Measurements from ENCODE around the gene WNT8B.

WNT8B gene

DNA sequence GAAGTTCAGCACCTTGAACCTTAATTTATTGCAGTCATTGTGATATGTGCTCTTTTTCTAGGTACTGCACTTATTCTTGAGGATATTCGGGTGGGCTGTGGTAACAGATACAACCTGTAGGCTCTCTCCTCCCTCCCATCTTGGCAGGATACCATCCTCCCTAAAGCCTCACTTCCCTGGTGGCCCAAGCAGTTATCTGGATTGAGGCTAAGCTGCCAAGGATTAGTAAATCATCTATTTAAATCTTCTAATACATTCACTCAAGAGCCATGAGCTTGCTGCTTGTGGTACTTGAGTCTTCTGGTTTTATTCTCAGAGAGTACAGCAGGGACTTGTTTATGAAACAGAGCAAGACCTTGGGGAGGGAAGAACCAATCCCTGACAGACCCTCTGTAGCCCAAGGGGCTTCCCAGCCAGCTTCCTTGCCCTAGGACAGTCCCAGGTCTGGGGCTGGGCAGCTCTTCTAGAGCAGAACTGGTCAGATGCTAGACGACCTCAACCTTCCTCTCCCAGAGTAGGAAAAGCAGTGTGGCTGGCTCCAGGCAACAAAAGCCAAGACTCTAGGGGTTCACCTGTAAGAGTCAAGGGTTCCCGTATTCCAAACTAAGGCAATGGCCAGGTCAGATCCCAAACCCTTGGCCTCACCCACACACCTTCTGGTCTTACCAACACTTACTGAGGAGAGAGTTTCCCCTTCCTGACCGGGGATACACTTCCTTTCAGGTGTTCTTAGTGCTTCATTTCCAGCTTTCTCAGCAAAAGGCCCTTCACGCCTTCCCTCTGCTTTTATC is 21.3 kb downstream of the WNT8B start:
- DNase-seq (ENCODE audit: low read depth, low spot score) = no peak

DNA sequence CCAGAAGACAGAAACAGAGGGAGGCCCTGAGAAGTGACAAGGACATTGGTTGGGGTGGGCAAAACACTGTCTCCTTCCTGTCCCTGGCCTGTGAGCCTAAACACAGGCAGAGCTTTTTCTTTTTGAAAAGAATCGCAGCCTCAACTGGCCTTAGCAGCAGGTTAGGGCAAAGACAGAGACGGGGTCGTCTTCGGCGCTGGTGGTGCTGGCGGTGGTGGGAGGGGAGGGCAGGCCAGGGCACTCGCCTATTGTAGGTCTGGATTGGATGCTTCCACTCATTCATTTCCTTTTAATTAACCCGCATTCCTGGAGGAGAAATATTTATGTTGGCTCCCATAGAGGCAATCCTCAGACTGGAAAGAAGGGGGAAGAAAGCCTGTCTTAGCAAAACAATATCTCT is 22.6 kb downstream of the WNT8B start:
- no peak for DNase-seq (ENCODE audit: low read depth, low spot score)

DNA sequence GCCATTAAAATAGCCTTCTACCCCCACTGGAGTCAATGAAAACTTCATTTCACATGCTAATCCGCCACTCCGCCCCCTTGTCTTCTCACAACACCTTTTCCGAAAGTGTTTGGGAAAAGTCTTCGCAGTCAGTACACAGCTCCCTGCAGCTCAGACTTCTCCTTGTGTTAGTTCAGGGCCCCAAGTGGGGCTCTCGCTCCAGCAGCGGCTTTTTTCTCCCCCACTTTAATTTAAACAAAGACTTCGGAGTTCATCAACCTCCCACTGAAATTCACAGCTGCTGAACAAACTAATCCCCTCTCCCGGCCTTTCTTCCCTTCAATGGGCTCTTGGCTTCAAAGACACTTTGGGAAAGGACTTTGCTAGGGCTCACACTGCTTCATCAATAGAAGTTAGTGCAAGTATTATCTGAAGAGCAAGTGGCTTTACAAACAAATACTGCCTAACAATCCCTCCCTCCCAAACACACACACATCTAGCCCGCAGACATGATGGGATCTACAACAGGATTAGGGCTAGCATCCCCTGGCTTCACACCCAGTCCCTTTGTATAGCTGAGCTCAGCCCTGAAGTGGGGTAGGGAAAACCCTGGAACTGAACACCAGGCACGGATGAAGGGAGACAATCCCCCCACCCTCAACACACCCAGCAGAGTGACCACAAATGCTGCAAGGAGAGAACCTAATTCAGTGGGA is 23.1 kb downstream of the WNT8B start:
- DNase-seq (ENCODE audit: low read depth, low spot score) = peak; percentile 48

DNA sequence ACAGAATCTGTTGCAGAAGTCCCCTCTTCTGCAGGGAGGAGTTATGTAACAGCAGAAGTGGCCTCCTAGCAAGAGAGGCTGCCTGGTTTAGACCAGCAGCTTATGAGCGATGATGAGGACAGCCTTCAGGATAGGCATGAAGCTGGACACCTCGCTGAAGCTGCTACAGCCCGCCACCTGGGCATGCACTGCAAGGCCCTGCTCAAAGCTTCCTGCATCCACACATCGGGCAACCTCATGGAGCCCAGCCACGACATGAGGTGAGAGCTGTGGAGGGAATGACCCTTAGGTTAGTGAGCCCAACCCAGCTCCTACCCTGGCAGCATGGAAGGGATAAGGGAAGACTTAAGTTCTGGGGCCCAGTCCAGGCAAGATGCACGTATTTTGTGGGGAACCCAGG is 24.7 kb downstream of the WNT8B start:
- DNase-seq (ENCODE audit: low read depth, low spot score) = no peak

DNA sequence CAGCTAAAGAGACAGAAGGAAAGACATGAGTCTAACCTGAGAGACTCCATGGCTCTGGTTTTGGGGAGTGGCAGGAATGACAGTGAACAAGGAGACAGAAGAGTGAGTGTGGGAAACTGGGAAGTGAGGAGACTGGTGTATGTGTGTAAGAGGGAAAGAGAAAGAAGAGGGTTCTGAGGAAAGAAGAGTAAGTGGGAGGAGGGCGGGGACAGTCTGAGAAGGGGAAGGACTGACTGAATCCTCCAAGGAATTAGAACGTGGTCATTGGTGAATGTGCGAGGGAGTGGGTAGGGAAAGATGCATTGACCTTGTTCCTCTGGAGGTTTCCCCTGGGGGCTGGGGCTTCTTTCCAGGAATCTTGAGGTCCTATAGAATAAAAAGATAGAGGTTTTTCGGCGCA is 26.6 kb downstream of the WNT8B start:
- no peak for DNase-seq (ENCODE audit: low read depth, low spot score)

DNA sequence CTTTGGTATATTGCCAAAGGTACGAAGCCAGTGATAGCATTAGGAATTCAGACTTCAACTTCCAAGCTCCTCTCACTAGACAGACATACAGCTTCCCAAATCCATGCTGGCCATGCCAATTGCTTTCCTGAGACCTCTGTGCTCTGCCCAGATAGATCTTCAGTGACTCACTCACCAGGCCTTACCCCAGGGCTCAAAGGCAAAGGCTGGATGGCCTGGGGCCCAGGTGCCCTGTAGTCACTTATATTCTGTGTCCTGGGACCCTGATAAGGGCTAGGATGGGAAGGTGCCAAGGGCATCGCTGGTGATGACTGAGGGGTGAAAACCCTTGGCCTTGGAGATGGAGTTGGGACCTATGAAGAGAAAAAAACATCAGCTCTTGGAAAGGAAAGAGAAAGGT is 27.7 kb downstream of the WNT8B start:
- no peak for DNase-seq (ENCODE audit: low read depth, low spot score)

DNA sequence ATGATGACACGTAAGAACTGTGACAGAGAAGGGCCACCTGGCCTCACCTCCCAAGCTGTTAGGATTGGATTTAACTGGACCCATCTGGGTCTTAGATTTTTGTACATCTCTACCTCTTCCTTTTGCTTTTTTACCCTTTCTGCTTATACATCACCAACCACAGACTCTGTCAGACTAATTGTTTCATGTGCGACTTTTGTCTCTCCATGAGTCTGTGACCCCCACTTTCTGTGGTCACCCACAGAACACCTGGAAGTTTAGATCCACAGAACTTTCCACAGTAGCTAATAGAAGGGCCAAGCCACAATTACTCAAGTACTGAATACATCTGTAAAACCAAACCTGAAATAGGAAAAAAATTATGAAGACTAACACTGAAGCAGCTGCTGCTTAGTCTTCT is 33.8 kb downstream of the WNT8B start:
- no peak for DNase-seq (ENCODE audit: low read depth, low spot score)

DNA sequence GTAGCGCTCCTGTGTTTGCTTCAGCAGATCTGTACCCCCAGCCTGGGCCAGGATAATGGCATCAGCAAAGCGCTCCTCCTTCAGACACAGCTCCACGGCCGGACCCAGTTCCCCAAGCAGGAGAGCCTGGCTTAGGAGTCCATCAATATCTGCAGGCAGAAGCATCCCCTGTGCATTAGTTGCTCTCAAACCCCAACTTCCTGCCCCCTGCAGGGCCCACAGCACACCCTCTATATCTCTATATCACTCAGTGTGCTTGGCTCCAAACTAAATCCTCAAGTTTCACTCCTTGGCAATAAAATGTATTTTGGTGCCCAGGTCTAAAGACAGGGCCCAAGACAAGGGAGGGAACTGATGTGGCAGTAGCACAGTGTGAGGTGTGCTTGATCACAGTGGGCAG is 35.2 kb downstream of the WNT8B start:
- no peak for DNase-seq (ENCODE audit: low read depth, low spot score)

DNA sequence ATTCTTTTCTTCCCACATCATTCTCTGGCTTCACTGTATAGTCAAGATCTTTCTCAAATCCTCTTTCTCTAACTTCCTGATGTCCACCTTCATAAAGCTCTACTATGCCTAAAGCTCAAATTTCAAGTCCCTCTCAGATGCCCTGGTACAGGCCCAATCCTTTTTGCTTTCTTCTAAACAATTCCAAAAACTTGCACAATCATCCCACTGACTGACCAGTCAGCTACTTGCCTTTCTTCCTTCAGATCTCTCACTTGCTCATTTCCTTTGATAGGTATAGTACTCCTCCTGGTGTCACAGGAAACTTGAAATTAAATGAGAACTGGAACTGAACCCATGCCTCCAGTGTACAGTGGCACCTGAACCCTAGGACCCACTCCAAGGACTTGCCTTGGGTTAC is 38.6 kb downstream of the WNT8B start:
- no peak for DNase-seq (ENCODE audit: low read depth, low spot score)

DNA sequence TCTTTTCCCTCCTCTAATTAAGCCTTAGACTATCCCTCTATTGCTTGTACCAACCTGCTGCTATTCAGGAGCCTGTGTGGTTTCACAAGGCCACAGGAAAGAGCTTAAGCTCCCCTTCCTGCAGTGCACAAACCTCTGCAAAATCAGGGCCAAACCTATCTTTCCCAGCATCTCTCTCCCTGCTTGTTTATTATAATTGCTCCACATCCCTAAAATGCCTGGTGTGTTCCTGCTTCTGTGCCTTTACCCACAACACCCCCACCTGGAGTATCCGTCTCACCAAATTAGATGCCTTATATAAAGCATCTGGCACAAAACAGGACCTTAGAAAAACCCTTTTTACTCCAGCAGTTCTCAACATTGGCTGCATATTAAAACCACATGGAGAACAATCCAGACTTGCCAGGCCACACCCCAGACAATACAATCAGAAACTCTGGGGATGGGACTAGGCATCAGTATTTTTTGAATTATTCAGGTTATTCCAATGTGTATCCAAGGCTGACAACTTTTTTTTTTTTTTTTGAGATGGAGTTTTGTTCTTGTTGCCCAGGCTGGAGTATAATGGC is 40.2 kb downstream of the WNT8B start:
- no peak for DNase-seq (ENCODE audit: low read depth, low spot score)

DNA sequence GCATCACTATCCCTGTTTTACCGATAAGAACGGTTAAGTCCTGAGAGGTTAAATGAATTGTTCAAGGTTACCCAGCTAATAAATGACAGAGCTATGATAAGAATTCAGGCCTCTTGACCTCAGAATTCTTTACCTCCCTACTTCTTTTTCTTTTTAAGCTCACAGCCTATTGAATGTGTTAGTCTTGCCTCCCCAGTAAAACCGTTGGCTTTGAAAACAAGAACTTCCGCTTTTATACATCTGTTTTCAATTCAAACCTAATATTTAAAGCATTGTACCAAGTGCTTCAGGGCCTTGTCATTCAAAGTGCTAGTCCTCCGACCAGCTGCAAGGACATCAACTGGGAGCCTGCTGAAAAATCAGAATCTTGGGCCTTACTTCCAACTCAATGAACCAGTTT is 41.3 kb downstream of the WNT8B start:
- no peak for DNase-seq (ENCODE audit: low read depth, low spot score)

DNA sequence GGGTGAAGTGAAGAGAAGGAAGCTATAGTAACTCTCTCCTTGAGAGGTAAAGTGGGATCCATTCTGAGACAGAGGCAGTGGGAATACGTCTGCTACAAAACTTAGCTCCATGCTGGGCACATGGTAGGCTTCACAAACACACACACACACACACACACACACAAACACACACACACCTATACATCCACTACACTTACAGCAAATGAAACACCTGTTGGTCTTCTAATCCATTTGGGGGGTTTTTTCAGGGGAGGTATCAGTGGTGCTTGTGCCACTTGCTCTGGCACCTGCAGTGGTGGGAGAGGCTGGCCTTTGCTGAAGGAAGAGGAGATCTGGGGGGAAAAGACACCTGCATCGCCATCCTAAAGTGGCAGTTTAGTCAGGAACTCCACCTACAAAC is 42.4 kb downstream of the WNT8B start:
- no peak for DNase-seq (ENCODE audit: low read depth, low spot score)

DNA sequence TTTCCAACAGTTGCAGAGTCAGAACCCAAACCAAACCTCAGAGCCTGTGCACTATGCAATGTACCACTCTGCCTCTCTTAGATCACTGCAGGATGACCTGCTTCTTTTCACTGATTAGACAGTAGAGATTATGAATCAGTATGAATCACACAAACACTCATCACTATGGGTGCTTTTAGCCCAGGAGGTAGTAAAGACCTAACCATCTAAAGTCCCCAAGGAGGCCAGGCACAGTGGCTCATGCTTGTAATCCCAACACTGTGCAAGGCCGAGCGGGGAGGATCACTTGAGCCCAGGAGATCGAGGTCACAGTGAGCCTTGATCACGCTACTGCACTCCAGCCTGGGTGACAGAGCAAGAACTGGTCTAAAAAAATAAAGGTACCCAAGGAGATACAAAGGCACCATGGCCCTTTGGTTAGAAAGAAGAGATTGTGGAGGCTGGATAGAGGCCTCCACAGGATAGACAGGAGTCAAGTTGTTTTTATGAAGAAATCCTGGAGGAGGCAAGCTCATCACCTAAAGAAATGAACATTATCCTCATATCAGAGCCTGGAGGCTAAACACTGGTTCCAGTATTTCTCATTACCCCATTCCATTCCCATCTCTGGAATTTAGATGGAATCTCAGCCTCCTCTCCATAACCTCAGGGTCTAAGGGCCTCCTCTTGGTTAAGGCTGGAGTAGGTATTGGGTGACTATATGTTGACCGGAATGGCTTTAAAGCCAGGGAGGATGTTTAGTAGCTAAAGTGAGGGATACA is 44.0 kb downstream of the WNT8B start:
- no peak for DNase-seq (ENCODE audit: low read depth, low spot score)

DNA sequence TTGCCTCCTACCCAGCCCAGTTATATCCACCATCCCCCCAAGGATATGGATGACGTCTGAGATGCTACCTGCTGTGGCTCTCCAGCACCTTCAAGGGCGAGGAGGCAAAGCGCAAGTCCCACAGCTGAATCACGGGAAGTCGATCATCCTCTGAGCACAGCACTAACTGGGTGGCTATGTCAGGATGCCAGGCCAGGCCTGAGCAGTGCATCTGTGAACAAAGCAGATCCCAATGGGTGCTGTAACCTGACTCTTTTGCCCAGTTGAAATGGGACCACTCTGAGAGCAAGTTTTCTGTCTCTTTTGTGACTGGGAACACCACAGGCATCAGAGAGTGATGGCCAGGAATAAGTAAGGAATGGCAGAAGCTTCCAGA is 44.5 kb downstream of the WNT8B start:
- no peak for DNase-seq (ENCODE audit: low read depth, low spot score)

DNA sequence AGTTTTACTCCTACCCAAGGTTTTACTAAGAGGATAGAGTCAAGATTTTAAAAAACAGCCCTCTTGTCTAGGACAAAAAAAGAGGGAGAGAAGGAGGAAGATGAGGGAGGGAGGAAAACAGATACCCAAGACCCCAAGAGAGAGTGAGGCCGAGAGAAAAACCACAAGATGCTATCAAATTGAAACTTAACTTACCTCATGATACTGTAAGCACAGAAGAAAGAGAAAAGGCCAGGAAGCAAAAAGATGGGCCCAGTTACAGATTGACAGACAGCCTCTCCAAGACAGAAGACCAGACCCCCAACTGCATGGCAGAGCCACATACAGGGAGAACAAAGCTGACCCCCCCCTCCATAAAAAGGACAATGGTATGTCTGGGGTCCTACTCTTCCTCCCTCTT is 45.5 kb downstream of the WNT8B start:
- no peak for DNase-seq (ENCODE audit: low read depth, low spot score)

DNA sequence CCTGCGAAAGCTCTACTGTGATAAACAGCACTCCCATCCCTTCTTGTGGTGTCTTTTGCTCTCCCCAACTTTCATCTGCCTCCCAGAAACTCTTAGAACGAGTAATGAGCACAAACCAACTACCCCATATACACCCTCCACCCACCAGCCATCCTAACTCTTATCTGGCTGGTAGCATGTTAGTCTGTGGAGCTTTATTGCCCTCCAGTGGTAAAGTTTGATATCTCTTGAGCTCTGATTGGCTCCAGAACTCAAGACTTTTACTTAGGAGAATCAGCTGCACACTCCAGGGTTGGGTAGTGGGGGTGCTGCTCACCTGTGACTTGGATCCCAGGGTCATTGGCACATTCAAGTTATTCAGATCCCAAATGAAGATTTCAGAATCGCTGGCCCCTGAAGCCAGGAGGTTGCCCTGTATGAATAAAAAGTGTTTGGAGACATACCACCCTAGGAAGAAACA is 45.9 kb downstream of the WNT8B start:
- DNase-seq (ENCODE audit: low read depth, low spot score) = no peak

DNA sequence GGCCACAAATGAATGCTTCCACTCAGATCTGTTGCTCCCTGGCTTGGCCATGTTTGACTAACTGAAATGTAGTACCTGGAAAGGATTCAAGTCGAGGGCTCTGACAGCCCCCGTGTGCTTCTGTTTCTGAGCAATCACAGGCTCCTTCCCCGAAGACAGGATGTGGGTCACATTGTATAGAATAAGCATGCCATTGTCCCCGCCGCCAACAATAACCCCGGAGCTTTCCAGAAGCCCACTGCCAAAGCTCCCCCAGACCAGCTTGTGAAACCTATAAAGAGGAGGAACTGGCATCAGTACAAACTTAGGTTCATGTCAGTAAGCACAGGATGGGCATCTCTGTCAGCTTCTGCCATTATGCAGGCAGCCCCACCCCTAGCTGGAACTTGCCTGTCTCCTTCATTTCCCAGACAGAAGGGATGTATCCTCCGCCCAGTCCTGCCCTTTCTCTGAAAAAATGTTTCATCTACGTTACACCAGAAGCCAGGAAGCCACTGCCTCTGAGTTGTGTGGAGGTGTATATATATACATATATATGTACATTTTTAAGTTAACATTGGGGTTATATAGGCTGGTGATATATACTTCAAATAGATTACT is 46.5 kb downstream of the WNT8B start:
- no peak for DNase-seq (ENCODE audit: low read depth, low spot score)

DNA sequence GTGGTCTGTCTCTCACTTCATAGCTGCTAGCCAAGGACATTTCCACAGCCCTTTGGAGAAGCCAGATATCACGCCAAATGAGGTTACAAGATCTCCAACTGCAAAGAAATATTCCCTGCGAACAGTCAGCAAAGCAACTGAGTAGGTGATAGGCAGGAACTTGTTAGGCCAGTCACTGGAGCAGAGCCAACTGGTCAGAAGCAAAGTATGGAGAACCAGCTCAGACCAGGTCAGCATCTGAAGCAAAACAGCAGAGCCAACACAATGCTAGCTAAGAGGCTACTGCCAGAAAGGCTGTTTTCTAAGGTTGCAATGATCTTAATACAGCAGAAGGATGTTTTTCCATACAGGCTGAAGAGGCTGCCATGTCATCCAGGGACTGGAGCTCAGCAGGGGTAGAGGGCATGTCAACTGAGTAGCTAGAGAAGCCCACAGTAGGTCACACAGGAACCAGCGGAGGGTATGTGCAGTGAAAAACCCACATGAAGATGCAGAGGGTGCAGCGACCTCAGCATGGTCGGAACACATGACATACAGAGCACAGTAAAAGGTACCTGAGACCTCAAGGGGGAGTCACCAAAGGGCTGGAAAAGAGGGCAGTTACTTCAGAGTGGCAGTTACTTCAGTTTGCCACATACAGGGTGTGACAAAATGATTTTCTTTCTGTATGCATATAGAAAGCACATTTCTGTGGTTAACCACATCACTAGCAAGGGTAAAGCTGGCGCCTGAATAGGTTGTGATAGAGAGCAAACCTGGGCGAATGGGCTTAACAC is 47.9 kb downstream of the WNT8B start:
- DNase-seq (ENCODE audit: low read depth, low spot score) = no peak

DNA sequence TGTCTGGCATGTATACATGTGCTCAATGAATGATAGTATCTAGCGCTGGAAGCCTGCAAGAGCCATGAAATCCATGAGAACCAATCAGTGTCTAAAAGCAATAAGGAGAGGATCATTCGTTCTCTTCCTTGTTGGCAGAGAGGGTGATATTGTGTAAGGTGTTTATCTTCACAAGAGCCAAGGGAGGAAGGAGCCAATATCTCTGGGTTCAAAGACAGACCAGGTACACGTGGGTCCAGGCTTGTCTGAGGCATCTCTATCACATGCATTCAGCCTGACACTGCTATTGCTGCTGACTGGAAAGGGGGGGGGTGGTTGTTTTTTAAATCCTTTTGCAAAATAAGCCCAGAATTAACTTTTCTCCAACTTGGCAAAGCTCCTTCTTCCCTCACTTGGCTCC is 52.8 kb downstream of the WNT8B start:
- DNase-seq (ENCODE audit: low read depth, low spot score) = no peak

DNA sequence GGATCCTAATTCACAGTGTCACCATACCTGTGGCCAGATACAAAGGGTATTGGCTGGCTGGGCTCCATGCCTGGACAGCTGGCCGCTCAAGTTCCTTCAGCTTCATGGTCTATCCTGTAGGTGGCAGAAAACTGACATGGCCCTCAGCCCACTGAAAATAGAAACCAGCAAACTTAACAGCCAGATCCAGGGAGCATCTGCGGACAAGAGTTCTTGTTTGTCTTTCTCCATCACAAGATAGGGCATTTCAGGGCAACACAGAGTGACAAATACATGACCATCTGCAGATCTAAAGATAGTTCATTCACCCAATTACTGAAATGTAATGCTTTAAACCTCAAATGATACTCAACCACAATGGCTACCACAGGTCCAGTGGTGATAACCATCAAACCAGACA is 54.0 kb downstream of the WNT8B start:
- DNase-seq (ENCODE audit: low read depth, low spot score) = no peak

DNA sequence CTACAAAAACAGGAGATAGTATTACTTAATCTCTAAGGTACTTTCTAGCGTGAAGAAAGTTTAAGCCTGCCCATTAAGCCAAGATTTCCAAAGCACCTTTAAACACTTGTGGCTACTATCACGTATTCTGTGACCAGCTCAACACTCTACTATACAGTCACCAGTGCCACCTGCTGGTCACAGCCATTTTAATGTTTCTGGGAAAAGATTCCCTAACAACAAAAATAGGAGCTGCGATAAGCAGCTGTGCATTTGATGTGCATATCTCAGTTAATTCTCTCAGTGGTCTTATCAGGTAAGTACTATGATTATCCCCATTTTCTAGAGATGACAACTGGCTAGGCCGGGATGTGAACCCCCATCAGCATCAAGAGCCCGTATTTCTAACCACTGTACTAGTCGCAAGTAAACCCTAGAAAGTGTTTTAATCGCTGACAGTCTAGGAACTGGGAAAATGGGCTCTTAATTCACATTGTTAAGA is 56.0 kb downstream of the WNT8B start:
- no peak for DNase-seq (ENCODE audit: low read depth, low spot score)
